Kidney (tissue), 14 donors: ENCODE data around the gene SPRYD4. TPM values are rescaled to one million over a fixed set of nuclear protein-coding genes. Genes with fewer than 3 reads are reported as not detected.

Experiments
- DNase-seq, 5 donors: peaks; one replicate each; pipeline ENCODE4 v3.0.0-alpha.2; 2013 to 2020
- FAIRE-seq: peaks from 2 replicates; lab custom pipeline; 2012; peaks lifted over from hg19 to GRCh38; lab: Jason Lieb, UNC
- H3K27ac ChIP-seq, 2 donors: one replicate each; pipeline ENCODE4 v1.7.0; 2013; ENCODE audit warnings: low read depth in 2 of 2, low read length in 2 of 2, inconsistent platforms in 1 of 2
- H3K27me3 ChIP-seq: one replicate; pipeline ENCODE4 v1.7.1; 2013; ENCODE audit warnings: low read length, inconsistent platforms; ENCODE audit not compliant: control insufficient read depth, insufficient read depth
- H3K36me3 ChIP-seq, 3 donors: one replicate each; pipeline versions ENCODE4 v1.7.0 to v1.7.1; 2013; ENCODE audit warnings: low read length in 3 of 3, control low read depth in 1 of 3, inconsistent platforms in 1 of 3; ENCODE audit not compliant: insufficient read depth in 3 of 3, control insufficient read depth in 2 of 3
- H3K4me1 ChIP-seq, 3 donors: one replicate each; pipeline versions ENCODE4 v1.7.0 to v1.7.1; 2013; ENCODE audit warnings: low read length in 3 of 3, inconsistent platforms in 1 of 3, low read depth in 1 of 3; ENCODE audit not compliant: control insufficient read depth in 2 of 3, insufficient read depth in 2 of 3
- H3K4me3 ChIP-seq, 3 donors: one replicate each; pipeline versions ENCODE4 v1.7.0 to v1.8.1; 2013; ENCODE audit warnings: low read length in 3 of 3, control low read depth in 1 of 3, inconsistent platforms in 1 of 3
- H3K9ac ChIP-seq, 3 donors: one replicate each; pipeline versions ENCODE4 v1.7.0 to v1.7.1; 2013; ENCODE audit warnings: low read length in 3 of 3, control low read depth in 1 of 3, inconsistent platforms in 1 of 3
- H3K9me3 ChIP-seq, 3 donors: one replicate each; pipeline versions ENCODE4 v1.7.0 to v1.7.1; 2013; ENCODE audit warnings: low read length in 3 of 3, control low read depth in 1 of 3, inconsistent platforms in 1 of 3; ENCODE audit not compliant: control insufficient read depth in 2 of 3, insufficient read depth in 1 of 3
- intact Hi-C: fragments of 100-400 bp; cut with DNase I; formaldehyde crosslinking; loops from one replicate; pipeline ENCODE4 v1.11.1; 2022
- polyA plus RNA-seq: library from polyadenylated mRNA; stranded (reverse); fragments of 350-450 nt; fragmentation: Illumina TruSeq; extraction: RNeasy Lipid Tissue Mini Kit (QIAGEN cat#74804); gene quantifications from one replicate; pipeline ENCODE4 v1.2.3, GENCODE V29; 2014; ENCODE audit warnings: low read depth, low replicate concordance; ENCODE audit not compliant: insufficient read depth
- total RNA-seq: library from RNA; stranded (reverse); fragmentation: NEBNext Ultra II Directional; extraction: Animal tissue kit (Norgen Biotek cat#: 25700); gene quantifications from one replicate; pipeline ENCODE4 v1.2.1, GENCODE V29; 2021
- TF ChIP-seq, protein P1 (sequence below): IDR thresholded peaks from 3 replicates; pipeline ENCODE4 v1.5.1; 2012; ENCODE audit warnings: mild to moderate bottlenecking, moderate library complexity, borderline replicate concordance; ENCODE audit not compliant: insufficient read depth; ENCODE audit errors: extremely low read depth
- donor health status: control.
- donor health status: control.
- donor health status: control.
- donor health status: control.
- donor health status: control.
- donor health status: DM: yes; HTN: yes; CAD: no.
- donor health status: Normal renal cell carcinoma (clear cell type).

Gene SPRYD4
- total and polyA plus RNA-seq, 2 donors from 2014 or later = 4.0 to 6.0 TPM

DNA sequence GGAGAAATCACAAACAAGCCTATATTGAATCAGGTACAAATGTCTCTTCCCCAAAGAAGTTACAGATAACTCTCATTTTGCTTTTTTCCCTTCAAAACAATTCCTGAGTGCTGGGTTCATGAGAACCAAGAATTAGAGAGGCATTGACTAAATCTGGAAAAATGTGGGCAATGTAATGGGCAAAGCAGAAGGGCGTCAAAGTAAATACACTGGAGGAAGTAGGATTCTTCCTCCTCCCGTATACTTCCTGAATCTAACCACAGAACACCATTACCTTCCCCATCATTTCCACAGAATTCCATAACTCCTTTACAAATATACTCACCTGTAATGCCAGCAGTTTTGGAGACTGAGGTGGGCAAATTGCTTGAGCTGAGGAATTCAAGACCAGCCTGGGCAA lies 50.2 kb downstream of the SPRYD4 start:
- FAIRE-seq = no peak
- H3K27ac ChIP-seq = no peak overlapping the region

DNA sequence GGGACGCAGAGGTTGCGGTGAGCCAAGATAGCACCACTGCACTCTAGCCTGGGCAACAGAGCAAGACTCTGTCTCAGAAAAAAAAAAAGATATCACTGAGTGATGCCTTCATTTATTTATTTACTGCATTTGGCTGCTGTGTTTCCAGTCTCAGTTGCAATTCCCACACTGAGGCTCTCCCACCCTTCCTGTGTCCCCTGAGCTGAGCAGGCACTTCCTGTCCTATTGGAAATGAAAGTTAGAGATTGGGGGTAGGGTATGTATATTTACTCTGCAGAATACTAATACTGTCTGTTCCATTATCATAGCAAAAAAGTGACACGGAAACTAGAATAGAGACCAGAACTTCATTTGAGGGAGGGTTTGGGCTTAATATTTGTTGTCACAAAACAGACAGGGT lies 51.7 kb downstream of the SPRYD4 start:
- H3K36me3 ChIP-seq = no peaks in the 10 kb centered on the region
- H3K9ac ChIP-seq = no peak overlapping the region
- TF ChIP-seq, protein P1, sequence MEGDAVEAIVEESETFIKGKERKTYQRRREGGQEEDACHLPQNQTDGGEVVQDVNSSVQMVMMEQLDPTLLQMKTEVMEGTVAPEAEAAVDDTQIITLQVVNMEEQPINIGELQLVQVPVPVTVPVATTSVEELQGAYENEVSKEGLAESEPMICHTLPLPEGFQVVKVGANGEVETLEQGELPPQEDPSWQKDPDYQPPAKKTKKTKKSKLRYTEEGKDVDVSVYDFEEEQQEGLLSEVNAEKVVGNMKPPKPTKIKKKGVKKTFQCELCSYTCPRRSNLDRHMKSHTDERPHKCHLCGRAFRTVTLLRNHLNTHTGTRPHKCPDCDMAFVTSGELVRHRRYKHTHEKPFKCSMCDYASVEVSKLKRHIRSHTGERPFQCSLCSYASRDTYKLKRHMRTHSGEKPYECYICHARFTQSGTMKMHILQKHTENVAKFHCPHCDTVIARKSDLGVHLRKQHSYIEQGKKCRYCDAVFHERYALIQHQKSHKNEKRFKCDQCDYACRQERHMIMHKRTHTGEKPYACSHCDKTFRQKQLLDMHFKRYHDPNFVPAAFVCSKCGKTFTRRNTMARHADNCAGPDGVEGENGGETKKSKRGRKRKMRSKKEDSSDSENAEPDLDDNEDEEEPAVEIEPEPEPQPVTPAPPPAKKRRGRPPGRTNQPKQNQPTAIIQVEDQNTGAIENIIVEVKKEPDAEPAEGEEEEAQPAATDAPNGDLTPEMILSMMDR = no peak
- intact Hi-C loops = no loop called here
- no peaks in the 10 kb centered on the region for H3K27me3 ChIP-seq
- peak overlapping the region in 1 of 2 donors; percentile 94 for H3K27ac ChIP-seq
- H3K4me3 ChIP-seq = peak overlapping the region in 2 of 3 donors; percentile 79 to 86
- no peak for FAIRE-seq
- no peaks in the 10 kb centered on the region for H3K9me3 ChIP-seq
- H3K4me1 ChIP-seq = peaks cover 4 to 7% (median 6%) of the 10 kb centered on the region in 3 donors
- peak in 1 of 5 donors; percentile 65 for DNase-seq

More for the DNA sequence above, 50.2 kb downstream of the SPRYD4 start:
- peaks cover 4 to 7% (median 6%) of the 10 kb centered on the region in 3 donors for H3K4me1 ChIP-seq
- H3K36me3 ChIP-seq = no peaks in the 10 kb centered on the region
- H3K9ac ChIP-seq = no peak overlapping the region
- TF ChIP-seq, protein P1 = no peak
- no peak for DNase-seq
- intact Hi-C loops = no loop called here
- H3K27me3 ChIP-seq = no peaks in the 10 kb centered on the region
- H3K9me3 ChIP-seq = no peaks in the 10 kb centered on the region
- no peak overlapping the region for H3K4me3 ChIP-seq

DNA sequence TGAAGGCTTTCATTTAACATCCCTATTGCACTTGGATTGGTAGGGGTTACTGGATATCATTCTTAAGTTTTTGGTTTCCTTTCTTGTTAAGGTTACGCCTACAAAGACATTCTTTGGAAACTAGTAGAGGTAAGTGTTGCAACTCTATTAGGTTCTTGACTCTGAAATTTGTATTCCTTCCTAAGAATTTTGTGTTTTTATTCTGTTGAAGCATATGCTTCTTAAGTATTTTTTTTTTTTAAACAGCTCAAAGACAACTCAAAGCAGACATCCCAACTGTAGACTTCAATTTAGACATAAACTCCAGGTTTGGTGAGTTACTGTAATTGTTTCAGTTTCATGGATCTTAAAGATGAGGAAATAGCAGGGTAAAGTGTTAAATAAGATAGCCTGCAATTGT lies 52.1 kb downstream of the SPRYD4 start:
- DNase-seq = no peak
- Histone ChIP-seq H3K36me3 (no peaks in the 10 kb centered on the region), H3K4me1 (peaks cover 4 to 7% (median 6%) of the 10 kb centered on the region in 3 donors), H3K27ac (peak overlapping the region; percentile 94 to 95), H3K27me3 (no peaks in the 10 kb centered on the region), H3K4me3 (peak overlapping the region in 2 of 3 donors; percentile 79 to 86), H3K9ac (peak overlapping the region in 2 of 3 donors; percentile 17 to 32), H3K9me3 (no peaks in the 10 kb centered on the region)
- TF ChIP-seq, protein P1 = no peak
- intact Hi-C loops = no loop called here
- no peak for FAIRE-seq

DNA sequence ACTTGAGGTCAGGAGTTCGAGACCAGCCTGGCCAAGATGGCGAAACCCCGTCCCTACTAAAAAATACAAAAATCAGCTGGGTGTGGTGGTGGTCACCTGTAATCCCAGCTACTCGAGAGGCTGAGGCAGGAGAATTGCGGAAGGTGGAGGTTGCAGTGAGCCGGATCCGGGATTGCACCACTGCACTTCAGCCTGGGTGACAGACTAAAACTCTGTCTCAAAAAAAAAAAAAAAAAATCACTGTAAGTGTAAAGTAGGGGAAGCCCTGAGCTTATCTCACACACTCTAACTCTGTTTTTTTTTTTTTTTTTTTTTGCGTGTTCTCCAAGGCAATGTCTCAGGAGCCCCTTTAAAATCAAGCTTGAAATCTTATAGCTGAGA lies 52.8 kb downstream of the SPRYD4 start:
- peaks cover 4 to 7% (median 6%) of the 10 kb centered on the region in 3 donors for H3K4me1 ChIP-seq
- TF ChIP-seq, protein P1 = no peak
- FAIRE-seq (no peak), DNase-seq (peak in 1 of 5 donors; percentile 47)
- peak overlapping the region; percentile 65 to 77 (median 76) for H3K9ac ChIP-seq
- no peaks in the 10 kb centered on the region for H3K9me3 ChIP-seq
- peak overlapping the region; percentile 94 to 95 for H3K27ac ChIP-seq
- H3K27me3 ChIP-seq = no peaks in the 10 kb centered on the region
- H3K36me3 ChIP-seq = no peaks in the 10 kb centered on the region
- intact Hi-C loops = no loop called here
- peak overlapping the region; percentile 72 to 86 (median 79) for H3K4me3 ChIP-seq
